HFFc6 (cell line): Measurements from ENCODE around the gene HINT1. TPM values are rescaled to one million over a fixed set of nuclear protein-coding genes. Genes with fewer than 3 reads are reported as not detected.
"Not testable (repeated sequence)": the region's sequence is repeated elsewhere in the genome, so short reads cannot be mapped to it uniquely, and the experiment has no call there.

Experiments
- DNase-seq: peaks from one replicate; pipeline ENCODE4 v3.0.0-alpha.2; 2018
- H3K27ac Mint-ChIP-seq: 2 replicates; pipeline ENCODE4 v1.8.0; 2020; ENCODE audit warnings: mild to moderate bottlenecking, mixed read lengths
- H3K27me3 Mint-ChIP-seq: 2 replicates; pipeline ENCODE4 v1.8.0; 2021; ENCODE audit warnings: mild to moderate bottlenecking, moderate library complexity, mixed read lengths; ENCODE audit not compliant: insufficient read depth
- H3K36me3 Mint-ChIP-seq: 2 replicates; pipeline ENCODE4 v1.8.0; 2021; ENCODE audit warnings: low read depth, mixed read lengths
- H3K4me1 Mint-ChIP-seq: 2 replicates; pipeline ENCODE4 v1.8.0; 2020; ENCODE audit warnings: low read depth, mixed read lengths
- H3K4me3 Mint-ChIP-seq: 2 replicates; pipeline ENCODE4 v1.8.0; 2020; ENCODE audit warnings: mild to moderate bottlenecking, moderate library complexity, mixed read lengths
- H3K9me3 Mint-ChIP-seq: 2 replicates; pipeline ENCODE4 v1.8.0; 2020; ENCODE audit warnings: mild to moderate bottlenecking, mixed read lengths
- total RNA-seq, 6 experiments: library from RNA; stranded (reverse); fragmentation: NEBNext Ultra II Directional; extraction: Animal tissue kit (Norgen Biotek cat#: 25700); gene quantifications; 2 replicates in 1 of 6; 3 replicates in 5 of 6; pipeline ENCODE4 v1.2.3, GENCODE V29; 2021
- TF ChIP-seq, protein P1 (sequence below): fragments of 200-600 bp; sonication (generic); IDR thresholded peaks from 2 replicates; pipeline ENCODE4 v1.5.0; 2021; ENCODE audit warnings: antibody characterized with exemption, mild to moderate bottlenecking

The HINT1 gene
- total RNA-seq, 6 experiments from 2014 or later: 231 to 251 (median 241) TPM

DNA sequence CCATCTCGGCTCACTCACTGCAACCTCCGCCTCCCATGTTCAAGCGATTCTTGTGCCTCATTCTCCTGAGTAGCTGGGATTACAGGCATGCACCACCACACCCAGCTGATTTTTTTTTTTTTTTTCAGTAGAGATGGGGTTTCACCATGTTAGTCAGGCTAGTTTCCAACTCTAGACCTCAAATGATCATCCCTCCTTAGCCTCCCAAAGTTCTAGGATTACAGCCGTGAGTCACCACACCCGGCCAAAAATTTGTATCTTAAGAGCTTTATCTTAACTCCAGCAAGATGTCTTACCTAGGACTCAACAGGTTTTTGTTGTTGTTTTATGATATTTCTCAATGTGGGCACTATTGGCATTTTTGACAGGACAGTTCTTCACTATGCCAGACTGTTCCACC lies 33.6 kb upstream of the HINT1 start:
- Mint-ChIP-seq H3K4me1 (peaks cover 15% of the 10 kb centered on the region), H3K27me3 (no peaks in the 10 kb centered on the region; the same call in 1 of the 2 replicates), H3K4me3 (no peak overlapping the region), H3K9me3 (no peaks in the 10 kb centered on the region), H3K36me3 (no peaks in the 10 kb centered on the region), H3K27ac (no peak overlapping the region)
- TF ChIP-seq, protein P1, sequence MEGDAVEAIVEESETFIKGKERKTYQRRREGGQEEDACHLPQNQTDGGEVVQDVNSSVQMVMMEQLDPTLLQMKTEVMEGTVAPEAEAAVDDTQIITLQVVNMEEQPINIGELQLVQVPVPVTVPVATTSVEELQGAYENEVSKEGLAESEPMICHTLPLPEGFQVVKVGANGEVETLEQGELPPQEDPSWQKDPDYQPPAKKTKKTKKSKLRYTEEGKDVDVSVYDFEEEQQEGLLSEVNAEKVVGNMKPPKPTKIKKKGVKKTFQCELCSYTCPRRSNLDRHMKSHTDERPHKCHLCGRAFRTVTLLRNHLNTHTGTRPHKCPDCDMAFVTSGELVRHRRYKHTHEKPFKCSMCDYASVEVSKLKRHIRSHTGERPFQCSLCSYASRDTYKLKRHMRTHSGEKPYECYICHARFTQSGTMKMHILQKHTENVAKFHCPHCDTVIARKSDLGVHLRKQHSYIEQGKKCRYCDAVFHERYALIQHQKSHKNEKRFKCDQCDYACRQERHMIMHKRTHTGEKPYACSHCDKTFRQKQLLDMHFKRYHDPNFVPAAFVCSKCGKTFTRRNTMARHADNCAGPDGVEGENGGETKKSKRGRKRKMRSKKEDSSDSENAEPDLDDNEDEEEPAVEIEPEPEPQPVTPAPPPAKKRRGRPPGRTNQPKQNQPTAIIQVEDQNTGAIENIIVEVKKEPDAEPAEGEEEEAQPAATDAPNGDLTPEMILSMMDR: no peak
- no peak for DNase-seq

DNA sequence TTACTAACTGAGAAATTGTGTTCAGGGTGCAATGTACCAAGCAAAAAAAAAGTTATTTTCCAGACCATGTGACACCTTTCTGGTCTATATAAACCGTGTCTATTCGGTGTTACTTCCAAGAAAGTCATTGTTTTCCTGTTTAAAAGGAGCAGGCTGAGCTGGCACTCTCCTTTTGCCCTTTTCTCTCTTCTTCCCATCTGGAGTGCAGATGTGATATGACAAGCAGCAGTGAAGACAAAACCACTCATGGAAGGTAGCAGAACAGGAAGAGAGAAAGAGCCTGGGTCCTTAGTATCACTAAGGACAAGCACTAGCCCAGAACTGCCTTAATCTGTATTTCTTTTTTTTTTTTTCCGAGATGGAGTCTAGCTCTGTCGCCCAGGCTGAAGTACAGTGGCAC lies 31.3 kb upstream of the HINT1 start:
- DNase-seq: no peak
- TF ChIP-seq, protein P1: no peak
- Mint-ChIP-seq H3K4me3 (no peak overlapping the region), H3K27ac (no peak overlapping the region), H3K4me1 (peaks cover 20% of the 10 kb centered on the region), H3K9me3 (no peaks in the 10 kb centered on the region), H3K36me3 (no peaks in the 10 kb centered on the region), H3K27me3 (no peaks in the 10 kb centered on the region; the same call in 1 of the 2 replicates)

DNA sequence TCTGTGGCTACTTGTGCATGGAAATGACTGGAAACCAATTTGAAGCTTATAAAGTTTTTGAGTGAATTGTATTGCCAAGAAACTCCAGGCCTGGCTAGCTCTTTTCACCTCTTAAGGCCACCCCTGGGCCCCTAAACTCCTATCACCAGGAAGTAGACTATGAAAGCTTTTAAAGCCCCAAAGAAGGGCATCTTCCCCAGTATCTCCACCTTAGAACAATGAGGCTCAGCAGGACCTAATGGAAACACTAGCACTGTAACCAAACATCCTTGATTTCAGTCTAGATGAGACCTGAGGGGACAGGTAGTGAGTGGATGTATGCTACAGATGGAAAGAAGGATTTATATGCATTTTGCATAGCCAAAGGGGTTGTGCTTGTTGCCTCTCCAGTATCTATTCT lies 30.6 kb upstream of the HINT1 start:
- Mint-ChIP-seq H3K4me1 (peaks cover 20% of the 10 kb centered on the region), H3K36me3 (no peaks in the 10 kb centered on the region), H3K4me3 (no peak overlapping the region), H3K9me3 (no peaks in the 10 kb centered on the region), H3K27me3 (no peaks in the 10 kb centered on the region; the same call in 1 of the 2 replicates), H3K27ac (no peak overlapping the region)
- DNase-seq: no peak
- TF ChIP-seq, protein P1: no peak

DNA sequence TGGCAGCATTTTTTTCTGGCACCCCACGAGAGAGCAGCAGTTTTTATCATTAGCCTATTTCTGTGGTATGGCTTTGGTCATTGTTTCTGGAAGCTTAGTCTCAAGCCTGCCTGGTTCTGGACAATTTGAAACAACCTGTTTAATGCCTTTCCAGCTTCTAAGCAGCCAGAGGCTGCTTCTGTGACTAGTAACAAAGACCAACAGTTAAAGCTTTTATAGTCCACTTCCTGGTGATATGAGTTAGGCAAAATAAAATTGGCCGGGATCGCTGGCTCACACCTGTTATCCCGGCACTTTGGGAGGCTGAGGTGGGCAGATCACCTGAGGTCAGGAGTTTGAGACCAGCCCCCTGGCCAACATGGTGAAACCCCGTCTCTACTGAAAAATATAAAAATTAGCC lies 29.7 kb upstream of the HINT1 start:
- Mint-ChIP-seq H3K36me3 (peaks cover under 1% of the 10 kb centered on the region), H3K9me3 (no peaks in the 10 kb centered on the region), H3K27ac (no peak overlapping the region), H3K27me3 (no peaks in the 10 kb centered on the region; the same call in 1 of the 2 replicates), H3K4me3 (no peak overlapping the region), H3K4me1 (peaks cover 20% of the 10 kb centered on the region)
- TF ChIP-seq, protein P1: no peak
- DNase-seq: no peak

DNA sequence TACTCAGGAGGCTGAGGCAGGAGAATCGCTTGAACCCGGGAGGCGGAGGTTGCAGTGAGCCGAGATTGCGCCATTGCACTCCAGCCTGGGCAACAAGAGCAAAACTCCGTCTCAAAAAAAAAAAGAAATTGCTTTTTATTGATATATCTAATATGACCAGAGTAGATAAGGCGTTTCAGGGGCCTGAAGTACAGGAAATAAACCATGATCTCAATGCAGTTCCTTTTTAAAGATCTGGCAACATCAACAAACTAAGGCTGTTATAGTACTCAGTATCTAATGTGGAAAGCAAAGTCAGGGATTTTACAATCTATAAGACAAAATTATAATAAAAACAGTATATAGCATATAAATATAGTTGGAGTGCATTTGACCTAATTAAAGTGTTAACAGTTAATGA lies 28.8 kb upstream of the HINT1 start:
- H3K4me3 Mint-ChIP-seq, H3K27ac Mint-ChIP-seq, H3K9me3 Mint-ChIP-seq, H3K27me3 Mint-ChIP-seq, DNase-seq, H3K36me3 Mint-ChIP-seq: not testable (repeated sequence)
- peaks cover 20% of the 10 kb centered on the region for H3K4me1 Mint-ChIP-seq

DNA sequence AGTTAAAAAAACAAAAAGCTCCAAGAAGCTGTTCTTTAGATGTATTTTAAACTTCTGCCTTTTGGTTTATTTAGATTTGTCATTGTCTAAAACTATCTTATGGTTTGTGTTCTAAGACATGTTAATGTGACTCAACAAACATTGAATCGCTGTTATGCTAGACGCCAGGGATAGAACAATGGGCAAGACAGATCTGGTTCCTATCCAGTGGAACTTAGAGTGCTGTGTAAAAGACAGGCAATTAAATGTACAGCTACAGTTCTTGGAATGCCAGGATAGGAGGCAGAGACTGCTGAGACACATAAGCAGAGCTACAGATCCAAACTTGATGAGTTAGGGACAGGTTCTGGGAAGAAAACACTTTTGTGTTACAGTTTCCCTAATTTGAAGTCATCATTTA lies 28.1 kb upstream of the HINT1 start:
- Mint-ChIP-seq H3K4me3 (no peak overlapping the region), H3K4me1 (peaks cover 12% of the 10 kb centered on the region), H3K9me3 (no peaks in the 10 kb centered on the region), H3K27me3 (no peaks in the 10 kb centered on the region; the same call in 1 of the 2 replicates), H3K36me3 (peaks cover 11% of the 10 kb centered on the region), H3K27ac (no peak overlapping the region)
- TF ChIP-seq, protein P1: no peak
- no peak for DNase-seq
